Mucosa of rectum (tissue), 2 donors: ENCODE measurements around the gene CD209.
"Not testable (repeated sequence)": the region's sequence is repeated elsewhere in the genome, so short reads cannot be mapped to it uniquely, and the experiment has no call there.

Source experiments
- H3K27ac ChIP-seq, 2 donors: one replicate each; pipeline ENCODE4 v1.7.0; 2013; ENCODE audit warnings: inconsistent platforms in 2 of 2, low read depth in 2 of 2, low read length in 2 of 2
- H3K27me3 ChIP-seq, 2 donors: one replicate each; pipeline ENCODE4 v1.7.0; 2013; ENCODE audit warnings: low read length in 2 of 2; ENCODE audit not compliant: control insufficient read depth in 2 of 2, insufficient read depth in 2 of 2
- H3K36me3 ChIP-seq, 2 donors: one replicate each; pipeline ENCODE4 v1.7.0; 2013; ENCODE audit warnings: low read length in 2 of 2; ENCODE audit not compliant: control insufficient read depth in 2 of 2, insufficient read depth in 2 of 2
- H3K4me1 ChIP-seq, 2 donors: one replicate each; pipeline ENCODE4 v1.7.0; 2013; ENCODE audit warnings: low read length in 2 of 2, mild to moderate bottlenecking in 1 of 2; ENCODE audit not compliant: control insufficient read depth in 2 of 2, insufficient read depth in 2 of 2
- H3K4me3 ChIP-seq, 2 donors: one replicate each; pipeline ENCODE4 v1.7.0; 2013; ENCODE audit warnings: low read length in 2 of 2
- H3K9ac ChIP-seq, 2 donors: one replicate each; pipeline ENCODE4 v1.7.0; 2013; ENCODE audit warnings: low read length in 2 of 2, low read depth in 1 of 2, mild to moderate bottlenecking in 1 of 2
- H3K9me3 ChIP-seq, 2 donors: one replicate each; pipeline ENCODE4 v1.7.0; 2013; ENCODE audit warnings: low read length in 2 of 2; ENCODE audit not compliant: control insufficient read depth in 2 of 2
- donor health status: healthy.
- donor health status: Normal muscosa, but diverticular disease.

Gene CD209, protein sequence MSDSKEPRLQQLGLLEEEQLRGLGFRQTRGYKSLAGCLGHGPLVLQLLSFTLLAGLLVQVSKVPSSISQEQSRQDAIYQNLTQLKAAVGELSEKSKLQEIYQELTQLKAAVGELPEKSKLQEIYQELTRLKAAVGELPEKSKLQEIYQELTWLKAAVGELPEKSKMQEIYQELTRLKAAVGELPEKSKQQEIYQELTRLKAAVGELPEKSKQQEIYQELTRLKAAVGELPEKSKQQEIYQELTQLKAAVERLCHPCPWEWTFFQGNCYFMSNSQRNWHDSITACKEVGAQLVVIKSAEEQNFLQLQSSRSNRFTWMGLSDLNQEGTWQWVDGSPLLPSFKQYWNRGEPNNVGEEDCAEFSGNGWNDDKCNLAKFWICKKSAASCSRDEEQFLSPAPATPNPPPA

DNA sequence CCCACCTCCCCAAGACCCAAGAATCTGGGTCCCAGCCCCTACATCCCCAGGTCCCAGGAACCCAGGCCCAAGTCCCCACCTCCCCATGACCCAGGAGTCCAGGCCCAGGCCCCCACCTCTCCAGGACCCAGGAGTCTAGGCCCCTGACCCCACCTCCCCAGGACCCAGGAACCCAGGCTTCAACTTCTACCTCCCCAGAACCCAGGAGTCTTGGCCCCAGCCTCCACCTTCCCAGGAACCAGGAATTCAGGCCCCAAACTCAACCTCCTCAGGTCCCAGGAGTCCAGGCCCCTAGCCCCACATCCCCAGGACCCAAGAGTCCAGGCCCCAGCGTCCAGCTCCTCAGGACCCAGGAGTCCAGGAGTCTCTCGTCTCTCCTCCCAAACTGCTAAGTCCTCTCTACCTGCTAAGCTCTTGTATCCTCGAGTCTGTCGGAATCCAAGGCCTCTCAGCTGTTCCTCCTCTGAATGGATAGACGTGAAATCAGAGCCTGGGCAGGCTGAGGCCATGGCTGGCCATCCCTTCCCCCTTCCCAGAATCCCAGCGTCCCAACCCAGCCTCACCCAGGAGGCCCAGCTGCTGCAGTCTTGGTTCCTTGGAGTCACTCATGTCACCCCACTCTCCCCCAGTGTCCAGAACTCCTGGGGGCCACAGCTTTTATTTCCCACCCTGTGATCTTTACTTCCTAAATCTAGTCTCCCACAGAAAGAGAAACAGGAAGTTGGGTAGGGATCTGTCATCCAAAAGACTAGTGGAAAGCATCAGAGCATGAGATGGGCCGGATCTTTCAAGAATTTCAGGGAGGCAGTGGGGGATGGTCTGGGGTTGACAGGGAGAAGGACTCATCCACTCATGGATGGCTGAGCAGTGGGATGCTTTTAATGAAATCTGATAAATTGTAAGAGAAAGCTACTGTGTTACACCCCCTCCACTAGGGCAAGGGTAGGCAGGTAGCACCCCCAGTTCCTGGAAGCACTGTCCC is at the start of gene CD209:
TSS of gene CD209 (minus strand) at position 632 of the 982 bp plus-strand sequence. CDS start at position 609, 23 bp downstream.
- Histone ChIP-seq H3K9me3 (no peaks in the 10 kb centered on the region), H3K4me3 (peak within 1 kb of the TSS in 1 of 2 donors; percentile 44), H3K27ac (peak within 1 kb of the TSS in 1 of 2 donors; percentile 35), H3K4me1 (no peaks in the 10 kb centered on the region), H3K9ac (no peak within 1 kb of the TSS), H3K36me3 (no peaks in the 10 kb centered on the region), H3K27me3 (no peaks in the 10 kb centered on the region)

DNA sequence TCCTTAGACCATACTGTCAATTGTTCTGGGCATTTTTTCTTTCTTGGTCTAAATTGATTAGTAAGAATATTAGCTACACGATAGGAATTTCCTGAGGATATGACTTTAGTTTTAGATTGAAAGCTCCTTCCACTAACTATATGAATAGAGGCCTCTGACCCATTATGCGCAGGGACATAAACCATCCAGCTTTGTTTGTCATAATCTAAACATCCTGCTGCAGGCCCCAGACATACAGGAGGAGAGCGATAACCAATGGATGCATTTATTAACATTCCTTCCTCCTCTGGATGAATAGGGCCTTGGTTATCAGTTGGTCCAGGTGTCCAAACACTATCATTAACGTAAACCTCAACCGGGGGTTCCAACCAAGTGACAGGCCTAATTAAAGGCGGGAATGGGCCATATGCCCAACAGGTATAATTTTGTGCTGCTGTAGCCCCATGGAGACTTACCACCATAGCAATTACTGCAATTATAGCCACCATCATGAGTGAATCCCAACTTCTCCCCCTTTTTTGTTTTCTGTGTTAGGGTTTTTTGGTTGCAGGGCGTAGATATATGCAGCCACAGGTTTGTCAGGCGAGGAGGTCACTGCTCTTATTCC is 48.3 kb upstream of the CD209 start:
- Histone ChIP-seq H3K4me3 (no peak overlapping the region), H3K9ac (no peak overlapping the region), H3K27me3 (peaks cover 3% of the 10 kb centered on the region in 2 donors), H3K9me3 (no peaks in the 10 kb centered on the region), H3K27ac (no peak overlapping the region), H3K36me3 (no peaks in the 10 kb centered on the region), H3K4me1 (peaks cover 0 to 3% of the 10 kb centered on the region in 2 donors)

DNA sequence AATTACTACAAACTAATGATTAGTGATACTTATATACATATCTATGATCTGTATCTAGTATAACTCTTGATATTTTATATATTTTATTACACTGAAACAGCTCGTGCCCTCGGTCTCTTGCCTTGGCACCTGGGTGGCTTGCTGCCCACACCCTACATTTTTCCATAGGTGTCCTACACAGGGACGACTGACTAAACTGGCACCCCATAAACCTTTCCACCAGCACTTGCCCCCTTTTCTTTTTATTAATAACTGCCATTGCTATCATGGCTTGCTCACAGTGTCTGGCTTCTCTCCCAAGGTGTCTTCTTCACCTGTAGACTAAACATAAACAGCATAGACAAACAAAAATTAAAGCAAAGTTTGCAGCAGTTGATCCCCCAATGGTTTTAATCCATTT is 46.2 kb upstream of the CD209 start:
- Histone ChIP-seq H3K4me1 (peaks cover 0 to 6% of the 10 kb centered on the region in 2 donors), H3K27ac (no peak overlapping the region), H3K36me3 (no peaks in the 10 kb centered on the region), H3K9ac (no peak overlapping the region), H3K4me3 (no peak overlapping the region), H3K9me3 (no peaks in the 10 kb centered on the region), H3K27me3 (peaks cover 4 to 11% of the 10 kb centered on the region in 2 donors)

DNA sequence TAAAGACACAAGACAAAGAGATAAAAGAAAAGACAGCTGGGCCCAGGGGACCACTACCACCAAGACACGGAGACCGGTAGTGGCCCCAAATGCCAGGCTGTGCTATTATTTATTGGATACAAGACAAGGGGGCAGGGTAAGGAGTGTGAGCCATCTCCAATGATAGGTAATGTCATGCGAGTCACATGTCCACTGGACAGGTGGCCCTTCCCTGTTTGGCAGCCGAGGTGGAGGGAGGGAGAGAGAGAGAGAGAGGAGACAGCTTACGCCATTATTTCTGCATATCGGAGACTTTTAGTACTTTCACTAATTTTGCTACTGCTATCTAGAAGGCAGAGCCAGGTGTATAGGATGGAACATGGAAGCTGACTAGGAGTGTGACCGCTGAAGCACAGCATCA is 45.4 kb upstream of the CD209 start:
- H3K36me3 ChIP-seq, H3K9ac ChIP-seq, H3K4me1 ChIP-seq, H3K9me3 ChIP-seq, H3K4me3 ChIP-seq, H3K27ac ChIP-seq: not testable (repeated sequence)
- H3K27me3 ChIP-seq: peaks cover 6 to 13% of the 10 kb centered on the region in 2 donors

DNA sequence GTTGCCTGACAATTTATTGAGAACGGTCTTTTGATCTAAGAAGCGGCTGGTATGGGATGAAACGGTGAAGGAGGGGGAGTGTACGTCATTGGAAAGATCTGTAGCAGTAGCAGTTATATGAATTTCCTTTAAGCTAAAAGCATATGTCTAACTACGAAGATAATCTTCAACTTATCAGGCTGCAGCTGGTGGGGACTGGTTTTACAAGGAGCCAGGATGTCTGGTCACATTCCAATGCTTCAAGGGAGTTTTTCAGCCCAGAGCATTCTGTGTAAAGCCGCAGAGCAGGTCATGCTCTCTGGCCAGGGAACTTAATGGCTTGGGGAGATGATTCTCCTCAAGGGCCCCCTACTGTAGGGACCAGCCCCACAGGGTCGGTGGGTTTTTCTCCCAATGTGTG is 44.9 kb upstream of the CD209 start:
- H3K27ac ChIP-seq: no peak overlapping the region
- H3K9ac ChIP-seq: no peak overlapping the region
- H3K4me3 ChIP-seq: no peak overlapping the region
- no peaks in the 10 kb centered on the region for H3K36me3 ChIP-seq
- H3K27me3 ChIP-seq: peaks cover 9 to 17% of the 10 kb centered on the region in 2 donors
- H3K9me3 ChIP-seq: no peaks in the 10 kb centered on the region
- H3K4me1 ChIP-seq: peaks cover 3 to 6% of the 10 kb centered on the region in 2 donors

DNA sequence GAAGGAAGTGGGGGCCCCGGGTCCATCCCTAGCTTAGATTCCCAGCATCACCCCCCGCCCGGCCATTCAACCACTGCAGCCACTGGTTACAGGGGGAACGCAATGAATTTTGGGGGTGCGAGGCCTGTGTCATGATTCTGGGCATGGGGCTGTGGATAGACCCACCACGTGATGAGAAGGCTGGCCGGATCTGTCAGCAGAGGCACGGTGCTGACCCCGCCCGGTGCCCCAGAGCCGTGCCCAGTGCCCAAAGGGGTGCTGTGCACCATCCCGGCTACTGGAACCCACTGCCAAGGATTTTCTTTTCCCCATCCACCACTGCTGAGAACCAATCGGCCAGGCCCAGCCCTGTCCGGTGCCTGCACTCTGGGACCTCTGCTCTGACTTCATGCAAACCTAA is 43.1 kb upstream of the CD209 start:
- Histone ChIP-seq H3K4me3 (no peak overlapping the region), H3K36me3 (no peaks in the 10 kb centered on the region), H3K9ac (no peak overlapping the region), H3K4me1 (peaks cover 3 to 6% of the 10 kb centered on the region in 2 donors), H3K27me3 (peaks cover 12 to 18% of the 10 kb centered on the region in 2 donors), H3K9me3 (no peaks in the 10 kb centered on the region), H3K27ac (no peak overlapping the region)

DNA sequence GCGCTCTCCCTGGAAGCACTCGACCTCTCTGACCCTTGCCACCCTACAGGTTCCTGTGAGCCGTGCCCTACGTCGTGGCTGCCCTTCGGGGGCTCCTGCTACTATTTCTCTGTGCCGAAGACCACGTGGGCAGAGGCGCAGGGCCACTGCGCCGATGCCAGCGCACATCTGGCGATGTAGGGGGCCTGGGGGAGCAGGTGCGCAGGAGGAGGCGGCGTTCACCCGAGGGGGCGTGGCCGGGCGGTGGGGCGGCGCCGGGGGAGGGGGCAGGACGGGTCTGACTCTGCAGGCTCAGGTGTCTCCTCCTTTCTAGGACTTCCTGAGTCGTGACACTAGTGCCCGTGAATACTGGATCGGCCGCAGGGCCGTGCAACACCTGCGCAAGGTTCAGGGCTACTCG is 42.1 kb upstream of the CD209 start:
- no peaks in the 10 kb centered on the region for H3K9me3 ChIP-seq
- H3K36me3 ChIP-seq: no peaks in the 10 kb centered on the region
- H3K27me3 ChIP-seq: peaks cover 12 to 18% of the 10 kb centered on the region in 2 donors
- no peak overlapping the region for H3K27ac ChIP-seq
- peak overlapping the region in 1 of 2 donors; percentile 13 for H3K4me3 ChIP-seq
- H3K9ac ChIP-seq: no peak overlapping the region
- peaks cover 3 to 6% of the 10 kb centered on the region in 2 donors for H3K4me1 ChIP-seq

DNA sequence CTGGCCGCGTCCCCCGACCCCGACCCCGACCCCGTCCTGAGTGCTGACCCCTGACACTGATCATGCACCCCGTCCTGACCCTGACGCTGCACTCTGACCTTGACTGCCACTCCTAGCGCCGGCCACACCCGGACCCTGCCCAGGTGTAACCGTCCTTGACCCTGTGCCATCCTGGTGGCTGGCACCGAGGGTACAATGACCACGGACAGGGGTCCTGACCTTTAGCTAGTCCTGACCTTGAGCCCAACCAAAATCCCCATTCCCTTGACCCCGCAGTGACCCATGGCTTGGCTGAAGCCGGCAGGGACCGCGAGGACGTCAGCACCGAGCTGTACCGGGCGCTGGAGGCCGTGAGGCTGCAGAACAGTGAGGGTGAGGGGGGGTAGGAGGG is 41.6 kb upstream of the CD209 start:
- no peak overlapping the region for H3K4me3 ChIP-seq
- H3K36me3 ChIP-seq: no peaks in the 10 kb centered on the region
- peaks cover 3 to 6% of the 10 kb centered on the region in 2 donors for H3K4me1 ChIP-seq
- no peak overlapping the region for H3K9ac ChIP-seq
- H3K9me3 ChIP-seq: no peaks in the 10 kb centered on the region
- H3K27ac ChIP-seq: no peak overlapping the region
- peaks cover 12 to 18% of the 10 kb centered on the region in 2 donors for H3K27me3 ChIP-seq

DNA sequence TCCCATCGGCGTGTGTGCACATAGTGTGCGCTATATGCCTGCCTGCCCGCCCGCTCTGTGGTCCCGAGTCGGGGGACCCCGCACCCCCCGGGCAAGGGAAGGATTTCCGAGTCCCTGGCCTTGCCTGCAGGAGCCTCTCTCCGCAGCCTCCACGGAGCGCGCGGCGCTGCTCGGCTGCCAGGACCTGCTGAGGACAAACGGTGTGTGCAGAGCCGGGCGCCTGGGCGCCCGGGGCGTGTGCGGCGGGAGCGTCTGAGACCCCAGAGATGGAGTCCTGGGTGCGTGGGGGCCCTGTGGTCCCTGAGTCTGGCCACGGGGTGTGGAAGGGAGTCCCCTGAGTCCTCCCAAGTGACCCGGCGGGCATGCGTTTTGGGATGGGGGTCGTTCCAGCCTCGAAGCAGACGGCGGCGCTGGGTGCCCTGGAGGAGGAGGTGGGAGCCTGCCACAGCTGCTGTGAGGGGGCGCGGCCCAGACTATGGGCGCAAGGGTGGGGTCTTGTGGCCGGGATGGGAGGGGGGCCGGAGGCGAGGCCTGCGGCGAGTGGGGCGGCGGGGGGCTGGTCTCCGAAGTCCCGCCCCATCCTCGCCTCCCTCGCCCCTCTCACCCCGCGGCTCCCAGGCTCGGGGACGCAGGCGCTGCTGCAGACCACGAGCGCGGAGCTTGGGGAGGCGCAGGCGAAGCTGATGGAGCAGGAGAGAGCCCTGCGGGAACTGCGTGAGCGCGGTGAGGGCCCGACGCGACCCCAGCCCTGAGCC is 41.0 kb upstream of the CD209 start:
- Histone ChIP-seq H3K9ac (no peak overlapping the region), H3K4me3 (no peak overlapping the region), H3K27ac (no peak overlapping the region), H3K9me3 (no peaks in the 10 kb centered on the region), H3K27me3 (peaks cover 12 to 20% of the 10 kb centered on the region in 2 donors), H3K4me1 (peaks cover 3 to 6% of the 10 kb centered on the region in 2 donors), H3K36me3 (no peaks in the 10 kb centered on the region)
